GM10248 (cell line): Measurements from ENCODE around the gene PHACTR1.

ENCODE experiments used
- CTCF ChIA-PET: fragments of 300-600 bp; sonication (Branson Sonifier 250); formaldehyde crosslinking; extraction: SDS; loops from one replicate; lab custom pipeline; 2021; ENCODE audit warnings: antibody characterized with exemption; lab: Yijun Ruan, JAX
- POLR2A ChIA-PET: fragments of 350-650 bp; sonication (Branson Sonifier 250); formaldehyde crosslinking; extraction: SDS; loops from one replicate; lab custom pipeline; 2020; ENCODE audit warnings: antibody characterized with exemption; lab: Yijun Ruan, JAX
- DNase-seq: peaks from one replicate; pipeline ENCODE4 v3.0.0; 2012; ENCODE audit errors: extremely low spot score
- CTCF ChIP-seq: IDR thresholded peaks from 2 replicates; pipeline ENCODE4 v1.5.1; 2012; ENCODE audit warnings: mild to moderate bottlenecking, low read depth; ENCODE audit errors: extremely low read depth, missing control alignments, control extremely low read depth

Gene PHACTR1

GRCh38 chr6:12963567-12963966, 247.0 kb downstream of the PHACTR1 start:
- POLR2A ChIA-PET = no interaction called here
- no peak for TF ChIP-seq CTCF
- DNase-seq = no peak

GRCh38 chr6:12967686-12968085, 251.1 kb downstream of the PHACTR1 start:
- TF ChIP-seq CTCF = no peak
- CTCF ChIA-PET = interaction anchor here (1.3 kb wide), 1 partner anchor 10 kb away, joined by 4 read pairs; no protein-coding TSS in a partner anchor
- POLR2A ChIA-PET = no interaction called here

More at GRCh38 chr6:12963567-12963966, 247.0 kb downstream of the PHACTR1 start:
- CTCF ChIA-PET = no interaction called here

GRCh38 chr6:12968290-12968689, 251.7 kb downstream of the PHACTR1 start:
- no peak for TF ChIP-seq CTCF
- ChIA-PET CTCF (interaction anchor here (1.3 to 1.6 kb wide), 2 partner anchors 11 to 15 kb away, joined by 4 to 7 read pairs; no protein-coding TSS in a partner anchor), POLR2A (no interaction called here)
- DNase-seq = no peak

More at GRCh38 chr6:12967686-12968085, 251.1 kb downstream of the PHACTR1 start:
- no peak for DNase-seq

- CTCF ChIA-PET = interaction anchor here (1.3 to 1.7 kb wide), 4 partner anchors 16 to 44 kb away, joined by 3 to 7 read pairs (median 3); no protein-coding TSS in a partner anchor
Observed at GRCh38 chr6:12968839-12969558, 252.4 kb downstream of the PHACTR1 start.

GRCh38 chr6:12969966-12970365, 253.4 kb downstream of the PHACTR1 start:
- no peak for DNase-seq
- ChIA-PET CTCF (interaction anchor here (1.3 to 1.7 kb wide), 5 partner anchors 12 to 43 kb away, joined by 3 to 7 read pairs (median 3); no protein-coding TSS in a partner anchor), POLR2A (no interaction called here)
- no peak for TF ChIP-seq CTCF

More at GRCh38 chr6:12968839-12969558, 252.4 kb downstream of the PHACTR1 start:
- TF ChIP-seq CTCF = no peak
- DNase-seq = no peak
- POLR2A ChIA-PET = no interaction called here

GRCh38 chr6:12973386-12973785, 256.8 kb downstream of the PHACTR1 start:
- POLR2A ChIA-PET = interaction anchor here (0.7 kb wide), 2 partner anchors 147 to 306 kb away, joined by 4 read pairs; no protein-coding TSS in a partner anchor
- CTCF ChIA-PET = interaction anchor here (0.6 kb wide), 1 partner anchor 53 kb away, joined by 3 read pairs; no protein-coding TSS in a partner anchor

More at GRCh38 chr6:12973386-12973785, 256.8 kb downstream of the PHACTR1 start:
- no peak for TF ChIP-seq CTCF
- no peak for DNase-seq
